Fibroblast of villous mesenchyme (primary cell): ENCODE measurements around the gene RASSF1. TPM values are rescaled to one million over a fixed set of nuclear protein-coding genes. Genes with fewer than 3 reads are reported as not detected.
A peak's percentile ranks its signal among the peaks of the same experiment; 100 is the strongest.

Source experiments
- DNase-seq: peaks from one replicate; pipeline ENCODE4 v3.0.0-alpha.2; 2010; ENCODE audit warnings: low read depth
- H3K4me3 ChIP-seq: 2 replicates; pipeline ENCODE4 v1.5.1; 2011; ENCODE audit warnings: low read depth, mild to moderate bottlenecking, low read length
- total RNA-seq: library from RNA; depleted of rRNA; stranded (reverse); fragments of >200 nt; gene quantifications from 2 replicates; pipeline ENCODE4 v1.2.3, GENCODE V29; 2012
- TF ChIP-seq, protein P1 (sequence below): IDR thresholded peaks from 2 replicates; pipeline ENCODE4 v1.5.1; 2012; ENCODE audit warnings: low read depth, mild to moderate bottlenecking, low read length; ENCODE audit not compliant: insufficient read depth

RASSF1 gene
- total RNA-seq, 1 donor = 36.3 TPM

- TF ChIP-seq, protein P1, sequence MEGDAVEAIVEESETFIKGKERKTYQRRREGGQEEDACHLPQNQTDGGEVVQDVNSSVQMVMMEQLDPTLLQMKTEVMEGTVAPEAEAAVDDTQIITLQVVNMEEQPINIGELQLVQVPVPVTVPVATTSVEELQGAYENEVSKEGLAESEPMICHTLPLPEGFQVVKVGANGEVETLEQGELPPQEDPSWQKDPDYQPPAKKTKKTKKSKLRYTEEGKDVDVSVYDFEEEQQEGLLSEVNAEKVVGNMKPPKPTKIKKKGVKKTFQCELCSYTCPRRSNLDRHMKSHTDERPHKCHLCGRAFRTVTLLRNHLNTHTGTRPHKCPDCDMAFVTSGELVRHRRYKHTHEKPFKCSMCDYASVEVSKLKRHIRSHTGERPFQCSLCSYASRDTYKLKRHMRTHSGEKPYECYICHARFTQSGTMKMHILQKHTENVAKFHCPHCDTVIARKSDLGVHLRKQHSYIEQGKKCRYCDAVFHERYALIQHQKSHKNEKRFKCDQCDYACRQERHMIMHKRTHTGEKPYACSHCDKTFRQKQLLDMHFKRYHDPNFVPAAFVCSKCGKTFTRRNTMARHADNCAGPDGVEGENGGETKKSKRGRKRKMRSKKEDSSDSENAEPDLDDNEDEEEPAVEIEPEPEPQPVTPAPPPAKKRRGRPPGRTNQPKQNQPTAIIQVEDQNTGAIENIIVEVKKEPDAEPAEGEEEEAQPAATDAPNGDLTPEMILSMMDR = no peak
- no peak overlapping the region for H3K4me3 ChIP-seq
- no peak for DNase-seq
Observed at GRCh38 chr3:50300681-50301254, 39.9 kb downstream of the RASSF1 start.

DNA sequence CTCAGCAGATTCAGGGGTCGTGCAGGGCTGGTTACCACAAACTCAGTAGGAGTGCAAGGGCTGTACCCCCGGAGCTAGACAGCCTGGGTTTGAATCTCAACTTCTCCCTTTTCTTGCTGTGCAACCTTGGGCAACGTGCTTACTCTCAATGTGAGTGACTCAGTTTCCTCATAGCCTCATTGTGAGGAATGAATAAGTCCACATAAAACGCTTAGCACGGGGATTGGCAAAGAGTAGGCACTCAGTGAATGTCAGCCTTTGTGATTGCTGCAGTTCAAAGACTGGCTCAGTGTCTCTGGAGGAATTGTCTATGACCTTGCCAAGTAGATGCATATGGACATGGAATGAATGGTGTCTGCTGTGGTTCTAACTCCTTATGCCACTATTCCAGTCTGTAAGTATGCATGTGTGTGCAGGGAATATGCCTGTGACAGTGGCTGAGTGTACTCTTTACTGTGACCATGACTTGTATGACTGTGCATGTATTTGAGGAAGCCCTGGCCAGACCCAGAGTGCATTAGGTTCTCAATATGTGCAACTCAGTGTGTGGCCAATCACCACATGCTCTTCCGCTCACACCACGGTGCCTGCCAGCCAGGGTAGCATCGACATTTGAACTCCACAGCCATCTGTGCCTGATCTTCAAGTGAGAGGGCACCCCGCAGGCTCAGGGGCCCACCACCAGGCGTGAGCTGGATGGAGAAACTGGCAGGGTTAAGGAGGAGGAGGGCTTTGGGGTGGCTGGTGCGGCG lies 40.5 kb downstream of the RASSF1 start:
- TF ChIP-seq, protein P1 = no peak
- DNase-seq = no peak
- H3K4me3 ChIP-seq = peak overlapping the region; percentile 58

DNA sequence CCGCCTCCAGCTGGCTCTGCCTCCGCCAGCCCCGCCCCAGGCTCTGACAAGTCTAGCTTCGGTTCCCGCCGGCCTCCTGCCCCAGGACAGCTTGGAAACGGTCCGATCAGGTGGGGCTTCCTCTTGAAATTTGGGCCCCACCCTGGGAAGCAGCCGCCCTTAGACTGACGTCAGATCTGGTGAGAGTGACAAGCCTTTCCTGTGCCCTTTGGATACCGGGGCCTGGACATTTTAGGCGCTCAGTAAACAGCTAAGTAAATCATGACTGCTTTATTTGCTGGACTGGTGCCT lies 41.1 kb downstream of the RASSF1 start:
- TF ChIP-seq, protein P1 = no peak
- DNase-seq = no peak
- peak overlapping the region; percentile 58 for H3K4me3 ChIP-seq

DNA sequence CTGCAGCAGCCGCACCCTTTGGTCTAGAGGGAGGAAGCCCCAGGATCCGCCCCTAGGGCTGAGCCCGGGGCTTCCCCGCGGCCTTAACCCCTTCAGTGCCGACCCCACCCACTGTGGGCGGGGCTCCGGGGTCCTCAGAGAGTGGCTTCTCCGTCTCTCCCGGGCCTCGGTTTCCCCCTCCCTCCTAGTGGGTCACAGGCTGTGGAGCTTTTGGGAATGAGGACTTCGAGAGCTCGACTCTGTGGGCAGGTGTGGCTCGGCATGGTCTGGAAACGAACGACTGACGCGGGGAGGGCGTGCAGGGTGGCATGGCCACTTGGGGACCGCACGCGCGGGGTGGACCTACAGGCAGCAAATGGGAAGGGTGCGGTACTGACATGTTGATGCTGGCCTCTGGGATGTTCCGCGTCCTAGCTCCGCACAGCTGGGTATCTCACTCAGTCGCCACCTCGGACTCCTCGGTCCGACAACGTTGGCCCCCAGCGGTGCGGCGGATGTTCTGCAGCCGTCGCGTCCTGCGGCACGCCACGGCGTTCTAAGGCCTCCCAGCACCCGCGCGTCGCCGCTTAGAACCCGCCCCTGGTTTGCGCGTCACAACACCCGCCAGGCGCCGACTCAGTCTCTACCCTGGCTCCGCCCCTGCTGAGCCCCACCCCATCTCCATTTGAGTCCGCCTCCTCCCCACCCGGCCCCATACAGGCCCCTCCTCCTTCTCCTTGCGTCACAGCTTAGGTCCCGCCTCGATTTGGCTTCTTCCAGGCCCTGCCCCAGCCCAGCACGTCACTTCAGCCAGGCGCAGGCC lies 41.6 kb downstream of the RASSF1 start, which contains the start of the genes HYAL3 and NAA80:
Gene HYAL3 (minus strand): TSS at position 570 of the 802 bp plus-strand sequence. CDS start 3,803 bp downstream, outside the sequence.
Gene NAA80 (minus strand): TSS at position 570 of the 802 bp plus-strand sequence. CDS start 1,942 bp downstream, outside the sequence.
- DNase-seq = peak; percentile 100
- TF ChIP-seq, protein P1 = no peak
- peak within 1 kb of the TSS; percentile 81 for H3K4me3 ChIP-seq

DNA sequence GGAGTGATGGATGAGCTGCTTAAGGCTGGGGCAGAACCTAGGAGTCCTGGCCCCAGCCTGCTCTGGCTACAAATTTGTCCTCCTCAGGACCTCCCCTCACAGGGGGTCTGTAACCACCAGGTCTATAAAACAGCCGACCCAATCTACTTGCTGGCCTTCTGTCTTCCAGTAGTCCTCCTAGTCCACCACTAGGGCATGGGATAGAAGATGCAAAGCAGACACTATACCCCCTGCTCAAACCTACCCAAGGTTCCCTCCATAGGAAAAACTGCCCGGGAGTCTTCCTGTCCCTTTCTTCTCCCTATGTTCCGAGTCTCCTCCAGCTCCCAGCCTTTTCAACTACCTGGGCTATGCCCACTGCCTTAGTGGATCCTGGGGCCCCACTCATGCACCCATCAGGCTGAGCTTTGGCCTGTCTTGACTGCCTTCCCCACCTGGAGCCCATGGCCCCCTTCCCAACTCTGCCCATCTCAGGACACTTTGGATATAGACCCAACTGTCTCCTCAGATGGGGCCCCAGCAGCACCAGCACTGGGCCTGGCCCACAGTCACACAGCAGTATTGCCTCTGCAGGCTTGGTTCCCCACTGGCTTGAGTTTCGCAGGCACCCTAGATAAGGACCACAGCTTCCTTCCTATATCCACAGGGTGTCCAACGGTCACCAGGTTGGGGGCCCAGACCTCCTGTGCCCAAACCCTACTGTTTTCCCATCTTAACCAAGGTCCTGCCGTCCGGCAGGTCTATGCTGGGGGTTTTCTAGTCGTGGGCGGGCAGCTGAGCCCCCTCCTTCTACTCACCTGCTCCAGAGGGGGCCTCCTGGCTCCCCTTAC lies 42.5 kb downstream of the RASSF1 start:
- TF ChIP-seq, protein P1 = peak; percentile 21
- DNase-seq = no peak
- H3K4me3 ChIP-seq = peak overlapping the region; percentile 81

DNA sequence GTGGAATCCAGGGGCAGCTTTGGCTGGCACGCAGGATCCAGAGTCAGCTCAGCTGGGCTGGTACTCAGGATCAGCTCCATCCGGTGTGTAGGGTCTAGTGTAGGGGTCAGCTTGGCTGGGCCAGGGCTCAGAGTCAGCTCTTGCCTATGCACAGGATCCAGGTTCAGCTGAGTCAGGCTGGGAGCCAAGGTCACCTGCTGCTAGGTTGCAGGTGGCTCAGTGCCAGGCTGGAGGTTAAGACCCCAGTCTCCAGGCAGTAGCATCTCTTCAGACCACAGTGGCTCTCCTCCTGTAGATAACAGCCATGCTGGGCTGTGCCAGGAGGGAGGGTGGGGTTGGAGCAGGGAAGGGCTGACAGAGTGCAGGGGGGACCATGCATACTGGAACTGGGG lies 43.3 kb downstream of the RASSF1 start:
- no peak overlapping the region for H3K4me3 ChIP-seq
- TF ChIP-seq, protein P1 = no peak
- no peak for DNase-seq
